HG03439 (cell line): ENCODE results near the gene GIMAP1.

ENCODE experiments used
- ATAC-seq: cut with Tn5 transposase; IDR thresholded peaks from one replicate; pipeline ENCODE4 v1.9.1; 2021; ENCODE audit warnings: mild to moderate bottlenecking, moderate library complexity; ENCODE audit not compliant: unreplicated experiment

The GIMAP1 gene

DNA sequence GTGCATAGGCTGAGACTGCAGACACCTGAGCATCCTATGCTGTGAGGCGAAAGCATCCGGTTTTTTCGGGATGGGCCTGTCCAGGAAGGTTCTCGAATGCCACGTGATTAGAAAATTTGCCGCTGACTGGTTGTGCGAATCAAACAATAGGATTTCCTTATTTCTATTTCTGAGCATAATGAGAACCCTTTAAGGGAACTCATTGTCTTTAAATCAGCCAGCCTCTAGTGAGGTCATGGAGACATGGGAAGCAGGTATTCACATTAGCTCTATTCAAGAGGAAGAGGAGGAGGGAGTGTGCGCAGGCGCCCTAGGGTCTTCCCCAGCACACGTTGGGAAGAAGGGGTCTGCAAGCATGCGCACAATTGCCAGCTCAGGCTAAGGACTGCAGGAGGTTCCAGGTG lies 5.6 kb downstream of the GIMAP1 start:
- no peak for ATAC-seq

DNA sequence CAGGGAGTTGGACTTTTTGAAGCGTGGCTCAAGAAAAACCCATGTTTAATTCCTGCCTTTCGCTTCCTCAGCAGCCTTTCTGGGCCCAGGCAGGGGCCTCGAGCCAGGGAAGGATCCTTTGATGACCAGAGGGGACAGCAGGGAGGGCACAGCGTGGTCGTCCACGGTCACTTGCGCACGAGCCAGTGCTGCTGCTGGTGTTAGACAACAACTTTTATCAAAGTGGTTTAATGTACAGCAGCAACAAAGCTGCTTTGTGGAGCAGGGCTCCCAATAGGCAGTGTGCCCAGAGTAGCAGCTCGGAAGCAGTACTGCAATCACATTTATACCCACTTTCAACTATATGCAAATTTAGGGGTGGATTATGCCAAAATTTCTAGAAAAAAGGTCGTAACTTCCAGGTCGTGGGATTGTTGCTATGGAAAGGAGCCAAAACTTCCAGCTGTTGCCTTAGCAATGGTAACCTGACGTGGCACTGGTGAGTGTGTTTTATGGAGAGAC lies 6.1 kb downstream of the GIMAP1 start:
- ATAC-seq: no peak

DNA sequence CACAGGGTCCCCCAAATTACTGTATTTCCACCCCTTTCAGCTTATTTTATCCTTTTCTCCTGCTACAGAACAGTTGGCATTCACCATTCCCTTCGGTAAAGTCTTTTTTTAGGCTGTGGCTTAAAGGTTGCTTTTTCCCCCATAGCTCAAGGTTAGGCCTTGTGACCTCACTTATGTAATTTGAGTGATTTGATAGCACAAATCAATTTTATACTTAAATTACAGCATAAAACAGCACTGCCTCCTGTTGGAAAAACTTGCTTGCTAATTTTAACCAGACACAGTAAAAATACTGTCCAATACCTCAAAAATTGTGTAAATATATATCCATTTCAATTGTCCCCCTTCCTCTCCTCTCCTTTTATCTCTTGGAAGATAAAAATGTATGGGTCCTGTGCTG lies 7.1 kb downstream of the GIMAP1 start:
- no peak for ATAC-seq

DNA sequence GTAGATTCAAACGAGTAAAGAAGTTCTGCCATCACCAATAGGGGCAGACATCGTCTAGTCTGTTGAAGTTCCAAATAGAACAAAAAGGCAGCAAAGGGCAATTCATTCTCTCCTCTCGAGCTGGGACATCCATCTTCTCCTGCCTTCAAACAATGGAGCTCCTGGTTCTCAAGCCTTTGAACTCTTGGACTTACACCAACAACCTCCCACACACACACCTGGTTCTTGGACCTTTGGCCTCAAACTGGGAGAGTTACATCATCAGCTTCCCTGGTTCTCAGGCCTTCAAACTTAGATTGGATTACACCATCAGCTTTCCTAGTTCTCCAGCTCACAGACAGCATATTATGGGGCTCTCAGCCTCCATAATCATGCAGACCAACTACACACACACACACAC lies 11.0 kb downstream of the GIMAP1 start:
- no peak for ATAC-seq

DNA sequence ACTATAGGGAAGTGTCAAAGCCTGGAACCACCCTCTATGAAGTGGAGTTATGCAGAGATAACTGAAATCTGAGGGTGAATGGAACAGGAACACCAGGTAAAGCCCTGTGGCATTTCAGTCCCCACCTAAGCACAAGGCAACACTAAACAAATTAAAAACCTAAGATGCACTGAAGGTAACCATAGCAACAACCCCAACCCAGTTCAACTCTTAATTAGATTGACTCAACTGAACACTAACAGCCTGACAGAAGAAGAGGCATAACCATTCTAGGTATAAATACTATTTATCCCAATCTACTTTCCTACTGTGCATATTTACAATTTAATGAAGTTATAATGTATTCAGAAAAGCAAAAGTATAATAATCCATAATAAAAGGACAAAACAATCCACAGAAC lies 11.6 kb downstream of the GIMAP1 start:
- ATAC-seq: no peak

DNA sequence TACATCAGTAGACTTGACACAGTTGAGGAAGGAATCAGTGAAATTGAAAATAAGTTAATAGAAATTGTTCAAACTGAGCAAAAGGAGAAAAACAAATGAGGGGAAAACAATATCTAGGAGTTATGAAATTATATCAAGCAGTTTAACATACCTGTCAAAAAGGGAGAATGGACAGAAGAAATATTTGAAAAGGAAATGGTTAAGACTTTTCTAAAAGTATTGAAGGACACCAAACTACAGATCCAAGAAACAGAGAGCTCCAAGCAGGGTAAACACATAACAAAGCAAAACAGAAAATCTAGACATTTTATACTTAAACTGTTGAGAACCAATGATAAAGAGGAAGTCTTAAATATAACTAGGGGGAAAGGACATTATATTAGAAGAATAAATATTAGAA lies 12.2 kb downstream of the GIMAP1 start:
- no peak for ATAC-seq

DNA sequence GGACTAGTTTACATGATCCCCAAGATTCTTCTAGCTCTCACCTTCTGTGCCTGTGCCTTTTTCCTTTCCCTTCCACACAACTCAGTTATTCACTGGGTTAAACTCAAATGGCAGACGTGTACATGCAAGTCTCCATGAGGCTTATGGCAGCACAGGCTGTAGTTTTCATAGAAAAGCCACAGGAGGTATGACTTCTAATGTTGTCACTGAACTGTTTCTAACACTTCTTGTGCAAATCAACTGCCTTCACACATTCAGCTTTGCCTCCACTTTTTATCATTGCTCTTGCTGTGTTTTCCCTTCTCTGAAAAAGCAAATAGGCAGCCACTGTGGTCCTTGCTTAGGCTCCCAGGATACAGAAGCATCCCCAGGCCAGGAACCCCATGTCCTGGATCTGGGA lies 15.5 kb downstream of the GIMAP1 start:
- no peak for ATAC-seq

DNA sequence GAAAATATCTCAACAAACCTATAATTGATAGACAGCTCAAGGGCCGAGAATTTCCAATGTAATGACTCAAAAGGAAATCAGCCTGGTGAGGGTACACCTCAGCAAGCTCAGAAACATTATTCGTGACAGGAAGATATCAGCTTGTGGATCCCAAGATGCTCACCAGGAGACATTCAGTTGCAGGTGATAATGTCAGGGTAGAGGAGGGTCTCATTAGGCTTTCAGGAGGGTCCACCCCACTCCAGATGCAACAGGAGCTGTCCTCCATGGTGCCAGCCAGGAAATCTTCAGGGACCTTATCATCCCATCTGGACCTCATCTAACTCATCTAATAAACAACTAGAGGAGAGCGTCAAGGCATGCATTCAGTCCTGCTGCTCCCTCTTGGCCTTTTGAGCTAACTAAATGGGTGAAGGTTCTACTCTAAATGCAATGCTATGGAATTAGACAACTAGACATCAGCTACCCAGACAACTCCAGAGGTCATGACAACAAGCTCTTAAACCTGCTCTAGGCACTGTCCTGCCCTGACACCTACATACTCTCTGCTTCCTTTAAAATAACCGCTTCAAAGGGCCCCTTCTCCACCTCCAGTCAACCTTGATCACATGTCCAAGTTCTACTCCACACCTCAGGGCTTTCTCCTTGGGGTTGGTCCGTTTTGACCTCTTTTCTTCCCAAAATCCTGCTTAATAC lies 16.5 kb downstream of the GIMAP1 start:
- no peak for ATAC-seq

DNA sequence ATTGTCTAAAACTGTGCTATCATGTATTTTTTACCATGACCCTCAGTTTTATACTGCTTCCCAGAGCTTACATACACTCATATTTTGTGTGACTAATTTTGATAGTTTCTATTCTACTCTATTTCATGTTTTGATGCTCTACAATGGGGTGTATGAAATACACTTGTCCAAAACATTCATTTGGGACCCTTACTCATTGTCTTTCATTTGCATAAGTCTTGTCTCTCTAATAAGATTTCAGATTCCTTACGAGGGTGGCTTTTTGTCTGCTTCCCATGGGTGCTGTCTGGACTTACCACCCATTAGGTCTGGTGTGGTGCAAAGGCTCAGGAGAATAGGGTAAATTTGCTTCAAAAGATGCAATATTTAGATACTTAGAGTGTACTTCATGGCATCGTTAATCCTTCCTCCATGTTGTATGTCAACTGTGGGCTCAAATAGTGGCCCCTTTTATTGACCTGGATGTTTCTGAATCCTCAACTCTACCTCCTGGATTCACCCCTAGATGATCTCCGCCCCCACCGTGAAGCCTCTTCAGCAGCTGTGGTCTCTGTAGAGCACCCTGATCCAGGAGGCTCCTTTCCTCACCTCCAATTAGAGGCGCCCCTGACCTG lies 17.2 kb downstream of the GIMAP1 start:
- no peak for ATAC-seq

DNA sequence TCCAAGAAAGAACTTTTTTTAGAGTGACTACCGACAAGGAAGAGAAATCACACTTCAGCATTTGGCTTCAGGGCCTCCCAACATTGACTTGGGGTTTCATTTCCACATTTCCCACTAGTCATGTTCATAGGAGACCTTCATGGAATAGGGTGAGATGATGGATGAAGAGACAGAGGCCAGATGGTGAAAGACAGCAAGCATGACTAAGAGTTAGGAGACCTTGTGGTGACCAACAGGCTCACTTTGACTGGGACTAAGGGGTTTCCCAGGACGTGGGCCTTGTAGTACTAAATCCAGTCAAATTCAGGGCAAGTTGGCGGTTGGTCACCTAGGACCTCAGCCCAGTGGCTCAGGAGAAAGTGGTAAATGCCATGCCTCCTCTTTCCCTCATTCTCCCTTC lies 17.8 kb downstream of the GIMAP1 start:
- ATAC-seq: no peak

DNA sequence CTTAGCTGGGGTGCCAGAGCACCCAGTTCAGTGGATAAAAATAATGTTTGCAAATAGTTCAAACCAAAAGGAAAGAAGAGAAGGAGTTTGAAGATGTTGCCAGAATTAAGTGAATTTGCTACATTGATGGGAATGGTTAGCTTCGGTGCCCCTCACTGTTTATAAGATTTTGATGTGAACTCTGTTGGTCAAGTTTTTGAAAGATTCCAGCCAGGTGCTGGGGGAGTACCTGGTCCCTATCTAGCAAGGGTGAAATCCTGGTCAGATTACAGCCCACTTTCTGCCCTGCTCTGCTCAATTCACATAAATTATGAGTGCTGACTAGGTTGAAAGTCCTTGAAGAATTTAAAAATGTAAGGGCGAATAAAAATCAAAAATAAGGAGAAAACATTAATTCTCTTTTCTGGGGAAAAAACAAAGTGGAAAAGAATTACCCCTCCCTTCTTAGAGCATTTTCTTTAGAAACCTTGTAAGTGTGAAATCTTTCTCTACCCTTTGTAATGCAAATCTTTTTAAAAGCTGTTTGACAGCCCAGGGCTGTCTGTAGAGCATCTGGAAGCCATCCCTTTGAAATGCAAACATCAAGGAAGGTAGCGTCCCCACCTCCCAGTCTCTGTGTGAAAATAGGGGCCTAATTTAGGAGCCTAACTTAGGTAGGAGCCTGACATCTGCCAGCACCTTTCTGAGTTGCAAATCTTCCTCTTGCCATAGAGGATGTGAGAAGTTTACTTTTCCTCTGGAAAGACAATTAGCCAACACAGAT lies 19.4 kb downstream of the GIMAP1 start:
- ATAC-seq: no peak

DNA sequence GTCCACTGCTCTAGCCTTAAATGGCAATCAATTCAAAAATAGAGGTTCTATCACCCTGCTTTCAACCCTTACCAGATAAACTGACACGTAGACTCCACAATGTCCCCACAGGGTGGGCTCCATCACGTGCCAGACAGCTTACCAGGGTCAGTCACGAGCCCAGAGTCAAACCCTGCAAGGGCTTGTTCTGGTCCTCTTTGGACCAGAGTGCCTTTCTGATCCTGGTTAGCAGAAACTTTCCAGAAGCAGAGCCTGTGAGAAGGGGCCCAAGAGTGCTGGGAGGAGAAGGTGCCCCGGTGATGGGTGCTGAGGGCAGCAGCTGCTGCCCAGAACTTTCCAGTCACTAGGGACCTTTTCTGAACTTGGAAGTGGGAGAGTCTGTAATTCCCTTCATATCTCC lies 20.5 kb downstream of the GIMAP1 start:
- ATAC-seq: no peak

DNA sequence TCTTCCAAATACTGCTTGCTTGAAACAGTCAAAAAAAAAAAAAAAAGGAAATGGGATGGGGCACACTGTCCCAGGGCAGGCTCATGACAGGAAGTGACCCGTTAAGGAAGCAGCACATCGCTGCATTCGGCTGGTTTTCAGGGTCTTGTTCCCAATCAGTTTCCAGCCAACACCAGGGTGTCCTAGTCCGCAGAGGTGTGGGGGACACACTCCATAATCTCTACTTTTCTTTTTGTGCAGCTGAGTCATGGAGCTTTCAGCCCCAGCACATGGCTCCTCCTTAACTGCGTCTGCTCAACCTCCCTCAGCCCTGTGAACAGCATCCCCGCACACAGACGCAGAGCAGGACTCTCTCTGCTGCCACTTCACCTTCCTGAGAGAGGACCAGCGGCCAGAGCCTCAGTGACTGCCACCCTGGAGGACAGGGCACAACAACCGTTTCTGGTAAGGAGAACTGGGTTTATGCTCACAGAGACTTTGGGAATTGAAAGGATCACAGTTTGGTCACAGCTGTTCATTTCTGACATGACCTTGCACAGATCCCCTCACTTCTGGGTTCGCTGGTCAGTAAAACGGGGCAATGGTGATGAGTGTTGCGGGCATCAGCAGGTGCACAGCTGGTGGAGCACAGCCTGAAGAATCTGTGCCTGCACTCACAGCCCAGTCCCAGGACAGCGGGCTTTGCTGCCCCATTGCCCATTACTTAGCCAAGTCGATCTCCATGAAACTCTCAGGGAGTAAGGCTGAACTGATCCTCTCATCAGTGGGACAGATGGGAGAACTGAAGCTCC lies 21.0 kb downstream of the GIMAP1 start, which contains the start of gene GIMAP5:
GIMAP5 (plus strand) TSS at position 154 of the 791 bp plus-strand sequence. CDS start 3,467 bp downstream, outside the sequence.
- ATAC-seq: no peak

DNA sequence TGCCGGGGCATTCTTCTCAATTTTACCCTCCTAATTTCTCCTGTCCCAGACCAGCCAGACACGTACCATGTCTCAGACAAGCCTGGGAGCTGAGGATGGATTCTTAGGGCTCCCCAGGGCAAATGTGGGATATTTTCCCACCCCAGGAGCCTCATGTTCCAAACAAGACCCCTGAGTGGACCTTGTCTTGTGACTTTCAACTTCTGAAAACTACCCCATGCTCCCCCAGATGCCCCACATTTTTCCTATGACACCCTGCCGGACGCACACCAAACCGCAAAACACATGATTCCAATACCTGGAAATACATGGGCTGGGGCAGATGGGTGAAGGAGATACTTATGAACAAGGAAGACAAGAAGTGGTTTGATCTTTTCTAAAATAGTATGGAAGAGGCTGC lies 21.7 kb downstream of the GIMAP1 start:
- no peak for ATAC-seq

DNA sequence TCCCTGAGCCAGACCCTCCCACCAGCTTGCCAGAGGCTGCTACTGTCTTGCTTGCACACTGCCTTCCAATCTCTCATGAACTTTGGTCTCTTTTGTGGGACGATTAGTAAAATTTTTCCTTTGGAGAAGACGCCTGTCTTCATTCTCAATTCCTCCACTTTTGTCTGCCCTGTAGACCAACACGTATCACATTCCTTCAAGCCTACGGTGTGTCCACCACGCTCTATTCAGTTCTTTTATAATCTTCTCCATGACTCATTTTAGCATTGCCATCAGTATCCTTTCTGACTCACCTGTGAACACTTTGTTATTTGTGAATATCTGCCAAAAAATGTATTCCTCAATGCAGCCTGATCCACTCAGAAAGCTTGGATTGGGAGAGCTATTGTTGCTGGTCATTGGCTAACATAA lies 22.2 kb downstream of the GIMAP1 start:
- ATAC-seq: no peak

DNA sequence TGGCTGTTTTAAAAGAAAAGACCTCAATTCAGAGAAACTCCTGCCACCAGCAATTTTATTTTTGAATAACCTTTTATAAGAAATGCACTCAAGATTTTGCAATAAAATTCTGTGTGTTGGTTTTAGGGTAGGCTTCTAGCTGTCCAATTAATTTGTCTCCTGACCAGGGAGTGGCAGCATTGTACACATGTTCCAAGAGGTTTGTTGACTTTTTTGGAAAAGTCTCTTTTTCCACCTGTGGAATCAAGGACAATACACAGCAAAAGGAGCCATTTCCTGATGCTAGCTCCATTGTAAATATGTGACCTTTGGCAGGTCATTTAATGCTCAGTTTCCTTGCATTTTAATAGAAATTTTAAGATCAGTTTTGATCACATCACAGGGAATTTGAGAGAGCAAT lies 22.6 kb downstream of the GIMAP1 start:
- ATAC-seq: no peak

DNA sequence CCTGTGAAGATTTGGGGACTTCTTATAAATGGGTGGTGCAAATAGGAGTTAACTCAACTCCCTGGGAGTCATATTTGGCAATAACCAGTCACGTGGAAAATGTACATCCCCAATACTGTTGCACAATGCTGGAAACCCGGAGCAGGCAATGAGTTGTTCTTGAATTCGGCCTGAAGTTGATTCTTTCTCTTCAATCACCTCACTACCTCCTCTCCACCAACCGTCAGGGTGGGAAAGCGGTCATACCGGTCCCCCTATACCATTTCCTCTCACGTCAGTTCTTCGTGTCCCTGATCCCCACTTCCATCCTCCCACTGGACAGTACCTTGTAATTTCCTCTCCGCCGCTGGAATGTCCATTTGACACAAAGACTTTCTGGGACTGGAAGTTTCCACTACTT lies 23.6 kb downstream of the GIMAP1 start:
- ATAC-seq: no peak

DNA sequence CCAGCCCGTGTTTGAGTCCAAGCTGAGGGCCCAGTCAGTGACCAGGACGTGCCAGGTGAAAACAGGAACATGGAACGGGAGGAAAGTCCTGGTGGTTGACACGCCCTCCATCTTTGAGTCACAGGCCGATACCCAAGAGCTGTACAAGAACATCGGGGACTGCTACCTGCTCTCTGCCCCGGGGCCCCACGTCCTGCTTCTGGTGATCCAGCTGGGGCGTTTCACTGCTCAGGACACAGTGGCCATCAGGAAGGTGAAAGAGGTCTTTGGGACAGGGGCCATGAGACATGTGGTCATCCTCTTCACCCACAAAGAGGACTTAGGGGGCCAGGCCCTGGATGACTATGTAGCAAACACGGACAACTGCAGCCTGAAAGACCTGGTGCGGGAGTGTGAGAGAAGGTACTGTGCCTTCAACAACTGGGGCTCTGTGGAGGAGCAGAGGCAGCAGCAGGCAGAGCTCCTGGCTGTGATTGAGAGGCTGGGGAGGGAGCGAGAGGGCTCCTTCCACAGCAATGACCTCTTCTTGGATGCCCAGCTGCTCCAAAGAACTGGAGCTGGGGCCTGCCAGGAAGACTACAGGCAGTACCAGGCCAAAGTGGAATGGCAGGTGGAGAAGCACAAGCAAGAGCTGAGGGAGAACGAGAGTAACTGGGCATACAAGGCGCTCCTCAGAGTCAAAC lies 26.0 kb downstream of the GIMAP1 start:
- ATAC-seq: no peak

DNA sequence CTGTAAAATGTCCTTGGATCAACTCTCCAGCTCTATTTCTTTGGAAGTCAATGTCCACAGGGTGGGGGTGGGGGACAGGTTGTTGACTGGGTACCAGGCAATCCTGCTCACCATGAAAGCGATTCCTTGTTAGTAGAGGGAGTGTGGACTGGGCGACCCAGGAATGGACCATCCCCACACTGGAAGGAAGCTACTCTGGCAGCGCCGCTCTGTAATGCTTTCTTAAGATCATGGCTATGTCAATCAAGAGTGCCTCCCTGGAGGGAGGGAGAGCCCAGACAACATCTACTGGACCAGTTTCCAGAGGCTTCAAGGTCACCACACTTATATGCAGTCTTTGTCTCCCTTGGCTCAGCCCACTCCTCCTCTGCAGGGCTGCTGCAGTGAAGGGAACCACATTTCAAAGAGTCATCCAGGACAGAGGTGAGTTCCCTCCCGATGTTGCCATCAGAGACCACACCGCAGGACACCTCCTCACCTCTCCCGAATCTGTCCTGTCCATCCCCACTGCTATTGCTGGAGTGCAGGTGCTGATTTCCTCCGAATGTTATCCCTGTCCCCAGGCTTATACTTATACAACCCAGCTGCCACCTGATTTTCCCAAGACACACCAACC lies 27.7 kb downstream of the GIMAP1 start:
- no peak for ATAC-seq

DNA sequence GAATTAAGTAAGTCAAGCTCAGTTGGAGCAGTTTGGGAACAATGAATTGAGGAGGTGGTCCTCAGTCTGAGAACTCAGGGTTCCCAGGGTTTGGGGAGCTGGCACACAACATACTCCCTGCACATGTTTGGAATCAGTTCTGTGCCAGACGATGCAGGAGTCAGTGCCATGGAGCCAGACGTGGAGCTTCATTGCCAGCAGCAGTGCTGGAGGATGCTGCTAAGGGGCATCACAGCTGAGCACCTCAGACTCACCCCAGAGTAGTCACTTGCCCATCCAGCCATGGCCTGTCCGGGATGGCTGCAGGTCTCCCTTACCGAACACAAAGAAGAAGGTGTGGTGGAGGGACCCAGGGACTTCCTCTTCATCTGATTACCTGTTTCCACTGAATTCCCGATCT lies 28.7 kb downstream of the GIMAP1 start:
- no peak for ATAC-seq
